Embryonic facial prominence (tissue), 1 donor: ENCODE measurements around the gene AMH.

Source experiments
- DNase-seq: peaks from one replicate; pipeline ENCODE4 v3.0.0-alpha.2; 2016; ENCODE audit errors: extremely low spot score

Gene AMH

GRCh38 chr19:2249880-2250765 is 1.0 kb downstream of the AMH start:
- DNase-seq: no peak

- DNase-seq: no peak
Observed at GRCh38 chr19:2250766-2251105, 1.6 kb downstream of the AMH start.

GRCh38 chr19:2251106-2252054 is 2.3 kb downstream of the AMH start:
- DNase-seq: no peak

GRCh38 chr19:2252055-2252796 is 3.1 kb downstream of the AMH start:
- no peak for DNase-seq

GRCh38 chr19:2252797-2253105 is 3.6 kb downstream of the AMH start:
- DNase-seq: no peak

- no peak for DNase-seq
Observed at GRCh38 chr19:2253106-2254063, 4.3 kb downstream of the AMH start.

- DNase-seq: no peak
Observed at GRCh38 chr19:2254064-2254872, 5.1 kb downstream of the AMH start.

GRCh38 chr19:2255112-2255845 is 6.2 kb downstream of the AMH start:
- no peak for DNase-seq

- no peak for DNase-seq
Observed at GRCh38 chr19:2255982-2256685, 7.0 kb downstream of the AMH start, which contains the start of gene JSRP1. TSS of gene JSRP1 (minus strand) at chr19:2256417. CDS start at chr19:2255314, 1,103 bp downstream.

- no peak for DNase-seq
Observed at GRCh38 chr19:2259336-2259735, 10.2 kb downstream of the AMH start.

GRCh38 chr19:2260341-2260805 is 11.2 kb downstream of the AMH start:
- DNase-seq: no peak

- DNase-seq: no peak
Observed at GRCh38 chr19:2261438-2262172, 12.5 kb downstream of the AMH start.

GRCh38 chr19:2266183-2266993 is 17.3 kb downstream of the AMH start:
- no peak for DNase-seq

- DNase-seq: no peak
Observed at GRCh38 chr19:2268480-2268830, 19.3 kb downstream of the AMH start.

GRCh38 chr19:2268861-2269243 is 19.7 kb downstream of the AMH start:
- DNase-seq: no peak

- DNase-seq: peak; percentile 98
Observed at GRCh38 chr19:2269244-2270156, 20.4 kb downstream of the AMH start.
